GM12878 (cell line): ENCODE results near the gene APOO. TPM values are rescaled to one million over a fixed set of nuclear protein-coding genes. Genes with fewer than 3 reads are reported as not detected.

Experiments used
- ATAC-seq: fragments of 200-7000 bp; cut with Tn5 transposase; 3 replicates; pipeline ENCODE4 v1.9.1; 2020; ENCODE audit warnings: mild to moderate bottlenecking, moderate library complexity
- BruUV-seq: library from RNA; stranded (reverse); fragments of 400-500 nt; replicated peaks from 2 replicates; lab custom pipeline; 2021; lab: Mats Ljungman, UMichigan
- CTCF ChIA-PET: fragments of 300-600 bp; sonication (Branson Sonifier 250); formaldehyde crosslinking; extraction: SDS; loops from one replicate; lab custom pipeline; 2021; ENCODE audit warnings: inconsistent platforms; lab: Yijun Ruan, JAX
- POLR2A ChIA-PET: fragments of 350-600 bp; formaldehyde crosslinking; extraction: SDS; loops from one replicate; lab custom pipeline; 2021; ENCODE audit warnings: inconsistent platforms; lab: Charles Lee
- RAD21 ChIA-PET: fragments of 300-600 bp; sonication (Branson Sonifier 250); formaldehyde crosslinking; loops from one replicate; lab custom pipeline; 2023; ENCODE audit warnings: antibody characterized with exemption; ENCODE audit not compliant: unreplicated experiment; lab: Charles Lee
- SMC1A ChIA-PET: fragments of 300-600 bp; sonication (Branson Sonifier 250); formaldehyde crosslinking; loops from one replicate; lab custom pipeline; 2023; ENCODE audit not compliant: unreplicated experiment, uncharacterized antibody; lab: Charles Lee
- DNase-seq: peaks from one replicate; pipeline ENCODE4 v3.0.0-alpha.2; 2011; ENCODE audit warnings: low read depth, low spot score
- FAIRE-seq: peaks from 3 replicates; lab custom pipeline; 2011; peaks lifted over from hg19 to GRCh38; lab: Jason Lieb, UNC
- H2AFZ ChIP-seq: 2 replicates; pipeline ENCODE4 v1.6.0; 2011; ENCODE audit warnings: low read depth, low read length, control low read depth; ENCODE audit not compliant: control insufficient read depth
- H3K27ac ChIP-seq: 2 replicates; pipeline ENCODE4 v1.5.1; 2011; ENCODE audit warnings: control low read depth; ENCODE audit not compliant: control insufficient read depth, insufficient read depth
- H3K27me3 ChIP-seq, 2 experiments: replicated peaks in 1 of 2; 2 replicates each; pipeline versions ENCODE4 v1.6.0 to v1.6.1; 2011; ENCODE audit warnings: low read length in 1 of 2; ENCODE audit not compliant: control insufficient read depth in 2 of 2, insufficient read depth in 2 of 2
- H3K36me3 ChIP-seq, 2 experiments: 2 replicates each; pipeline ENCODE4 v1.5.1; 2011; ENCODE audit warnings: low read length in 1 of 2; ENCODE audit not compliant: control insufficient read depth in 2 of 2, insufficient read depth in 2 of 2
- H3K4me1 ChIP-seq: 2 replicates; pipeline ENCODE4 v1.6.1; 2011; ENCODE audit warnings: mild to moderate bottlenecking, low read length, moderate library complexity, mixed read lengths; ENCODE audit not compliant: control insufficient read depth, insufficient read depth
- H3K4me2 ChIP-seq: 2 replicates; pipeline ENCODE4 v1.6.0; 2011; ENCODE audit warnings: control low read depth; ENCODE audit not compliant: control insufficient read depth, insufficient read depth
- H3K4me3 ChIP-seq: fragments of 200-600 bp; sonication (generic); 2 replicates; pipeline ENCODE4 v1.5.1; 2016
- H3K79me2 ChIP-seq: 2 replicates; pipeline ENCODE4 v1.6.0; 2011; ENCODE audit warnings: low read length; ENCODE audit not compliant: control insufficient read depth, insufficient read depth
- H3K9ac ChIP-seq: 2 replicates; pipeline ENCODE4 v1.8.0; 2011; ENCODE audit warnings: low read length, control low read depth, mixed read lengths; ENCODE audit not compliant: control insufficient read depth, insufficient read depth
- H3K9me3 ChIP-seq: replicated peaks from 3 replicates; pipeline ENCODE4 v1.5.1; 2011; ENCODE audit warnings: mild to moderate bottlenecking, low read length; ENCODE audit not compliant: control insufficient read depth, insufficient read depth
- H4K20me1 ChIP-seq: 2 replicates; pipeline ENCODE4 v1.6.0; 2011; ENCODE audit not compliant: control insufficient read depth, insufficient read depth
- CHD4 ChIP-seq: fragments of 200-600 bp; sonication (generic); IDR thresholded peaks from 2 replicates; pipeline ENCODE4 v1.6.1; 2016; ENCODE audit warnings: mild to moderate bottlenecking
- EGR1 ChIP-seq, 2 experiments: IDR thresholded peaks; 1 replicate in 1 of 2; 2 replicates in 1 of 2; pipeline ENCODE4 v1.6.1; 2011 to 2012; ENCODE audit warnings: low read depth in 2 of 2, low read length in 2 of 2, borderline replicate concordance in 1 of 2, mild to moderate bottlenecking in 1 of 2, moderate library complexity in 1 of 2
- EP300 ChIP-seq, 2 experiments: fragments of 150-350 bp in 1 of 2; IDR thresholded peaks; 2 replicates each; pipeline ENCODE4 v1.6.1; 2011 to 2012; ENCODE audit warnings: low read depth in 2 of 2, low read length in 2 of 2, borderline replicate concordance in 1 of 2, improper control_type of control experiment in 1 of 2, inconsistent platforms in 1 of 2; ENCODE audit not compliant: control insufficient read depth in 1 of 2
- ETV6 ChIP-seq, 2 experiments: fragments of 450-650 bp in 1 of 2; IDR thresholded peaks in 1 of 2; conservative IDR thresholded peaks in 1 of 2; 2 replicates each; pipeline ENCODE4 v1.6.1; 2014; ENCODE audit warnings: antibody characterized with exemption in 1 of 2, borderline replicate concordance in 1 of 2, low read depth in 1 of 2, mild to moderate bottlenecking in 1 of 2, moderate library complexity in 1 of 2
- FOS ChIP-seq: IDR thresholded peaks from 3 replicates; pipeline ENCODE4 v1.6.1; 2011; ENCODE audit warnings: borderline replicate concordance; ENCODE audit not compliant: insufficient read length; ENCODE audit errors: extremely low read depth
- MTA2 ChIP-seq: fragments of 450-650 bp; IDR thresholded peaks from 2 replicates; pipeline ENCODE4 v1.6.1; 2016; ENCODE audit warnings: low read depth, mild to moderate bottlenecking, moderate library complexity
- POLR2A ChIP-seq: IDR thresholded peaks from 2 replicates; pipeline ENCODE4 v1.6.1; 2011; ENCODE audit warnings: low read depth, mild to moderate bottlenecking, low read length
- POU2F2 ChIP-seq: IDR thresholded peaks from 3 replicates; pipeline ENCODE4 v1.6.1; 2011; ENCODE audit warnings: low read depth, mild to moderate bottlenecking, low read length, borderline replicate concordance
- RB1 ChIP-seq: fragments of 450-650 bp; formaldehyde crosslinking; IDR thresholded peaks from 2 replicates; pipeline ENCODE4 v1.6.1; 2017; ENCODE audit warnings: mild to moderate bottlenecking, borderline replicate concordance
- SRF ChIP-seq, 2 experiments: IDR thresholded peaks; 2 replicates each; pipeline ENCODE4 v1.6.1; 2011; ENCODE audit warnings: low read depth in 2 of 2, low read length in 2 of 2, mild to moderate bottlenecking in 1 of 2, moderate library complexity in 1 of 2
- TBL1XR1 ChIP-seq: IDR thresholded peaks from 2 replicates; pipeline ENCODE4 v1.6.1; 2012; ENCODE audit warnings: low read depth, low read length, improper control_type of control experiment
- WRNIP1 ChIP-seq: IDR thresholded peaks from 2 replicates; pipeline ENCODE4 v1.6.1; 2011; ENCODE audit warnings: low read depth, low read length, improper control_type of control experiment, borderline replicate concordance
- ZBED1 ChIP-seq: IDR thresholded peaks from 2 replicates; pipeline ENCODE4 v1.6.1; 2016; ENCODE audit warnings: borderline replicate concordance
- ZSCAN29 ChIP-seq: fragments of 450-650 bp; IDR thresholded peaks from 2 replicates; pipeline ENCODE4 v1.6.1; 2017; ENCODE audit warnings: mild to moderate bottlenecking, moderate library complexity
- WGBS: methylation state at CpG from one replicate; pipeline ENCODE4 v1.1.6; 2016; ENCODE audit warnings: low lambda C conversion rate; ENCODE audit not compliant: insufficient replicate concordance, insufficient coverage; ENCODE audit errors: missing lambda C conversion rate; 5-methylcytosine and 5-hydroxymethylcytosine counted together
- in situ Hi-C: fragments of 300-500 bp; cut with MboI; formaldehyde crosslinking; loops from 9 replicates; pipeline ENCODE4 v1.14.3; 2018; ENCODE audit warnings: mixed read lengths
- intact Hi-C: fragments of 100-400 bp; cut with micrococcal nuclease; formaldehyde crosslinking; loops from one replicate; pipeline ENCODE4 v1.14.2; 2022; ENCODE audit not compliant: unreplicated experiment
- polyA plus RNA-seq, 11 experiments: library from polyadenylated mRNA; depleted of rRNA in 4 of 11; unstranded in 6 of 11; stranded (reverse) in 5 of 11; fragments of >200 nt; fragmentation: Nextera tagmentation in 4 of 11; fragmentation: Illumina TruSeq in 1 of 11; extraction: Ambion mirVana in 4 of 11; extraction: Trizol in 1 of 11; gene quantifications; 1 replicate in 1 of 11; 2 replicates in 10 of 11; pipeline versions ENCODE4 v1.2.1 to v1.2.3, GENCODE V29; 2011 to 2016; ENCODE audit warnings: inconsistent platforms in 2 of 11, missing spikeins in 2 of 11, low read depth in 1 of 11
- total RNA-seq, 4 experiments: library from RNA; depleted of rRNA in 3 of 4; stranded (reverse); fragments of >200 nt in 3 of 4; fragmentation: Illumina TruSeq in 1 of 4; extraction: Trizol in 1 of 4; gene quantifications; 2 replicates each; pipeline versions ENCODE4 v1.2.1 to v1.2.3, GENCODE V29; 2013 to 2021
- TF ChIP-seq, protein P1 (sequence below): IDR thresholded peaks from 2 replicates; pipeline ENCODE4 v1.6.1; 2011; ENCODE audit warnings: mild to moderate bottlenecking, low read depth, low read length, moderate library complexity; ENCODE audit not compliant: insufficient replicate concordance

APOO gene
- total and polyA plus RNA-seq, 10 of the 15 experiments (the other 5 are each of a cell fraction or from before 2014, with no cell fraction given): 20.7 to 68.7 (median 35.5) TPM

DNA sequence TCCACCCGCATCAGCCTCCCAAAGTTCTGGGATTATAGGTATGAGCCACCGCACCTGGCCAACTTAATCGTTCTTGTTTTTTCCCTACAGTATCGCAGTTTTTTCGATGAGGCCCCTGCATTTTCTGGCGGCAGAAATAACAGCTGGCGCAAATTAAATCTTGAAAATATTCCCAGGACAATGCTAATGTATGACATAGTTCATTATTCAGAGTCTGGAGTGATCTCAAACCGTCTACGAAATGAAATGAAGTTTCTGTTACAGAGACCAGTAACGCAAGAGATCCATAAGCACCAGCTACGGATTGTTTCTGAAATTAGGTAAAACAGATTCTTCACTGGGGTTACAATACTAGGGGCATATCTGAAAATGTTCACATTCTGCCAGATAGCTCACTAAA lies 27.4 kb upstream of the APOO start:
- Histone ChIP-seq H3K27ac (no peak overlapping the region), H3K4me3 (no peak overlapping the region), H4K20me1 (no peaks in the 10 kb centered on the region), H3K79me2 (no peaks in the 10 kb centered on the region), H3K36me3 (no peaks in the 10 kb centered on the region), H3K27me3 (no peaks in the 10 kb centered on the region), H3K9me3 (no peaks in the 10 kb centered on the region), H3K9ac (no peak overlapping the region), H2AFZ (no peak overlapping the region), H3K4me1 (no peaks in the 10 kb centered on the region; the same call in 1 of the 2 replicates), H3K4me2 (no peak overlapping the region)
- no peak for ATAC-seq
- ChIA-PET POLR2A (interaction anchor here (0.7 kb wide), 1 partner anchor 76 kb away, joined by 4 read pairs; no protein-coding TSS in a partner anchor), RAD21 (no interaction called here), CTCF (no interaction called here), SMC1A (no interaction called here)
- BruUV-seq: no TSS peak
- TF ChIP-seq POLR2A (no peak), FOS (no peak), ZBED1 (no peak), SRF (IDR thresholded peaks at IDR 0.05; ENCODE audit: low read depth in 2 of 2, low read length in 2 of 2) (no peak), MTA2 (no peak), TBL1XR1 (no peak), CHD4 (no peak), EGR1 (IDR thresholded peaks at IDR 0.05; ENCODE audit: borderline replicate concordance in 1 of 2, low read depth in 2 of 2, low read length in 2 of 2) (no peak), POU2F2 (no peak), EP300 (IDR thresholded peaks at IDR 0.05; ENCODE audit: borderline replicate concordance in 1 of 2, control insufficient read depth in 1 of 2, low read depth in 2 of 2, low read length in 2 of 2) (no peak), ETV6 (conservative IDR thresholded peaks at IDR 0.05 in 1 of 2, IDR thresholded peaks at IDR 0.05 in 1 of 2; ENCODE audit: borderline replicate concordance in 1 of 2, low read depth in 1 of 2) (no peak), WRNIP1 (no peak), RB1 (no peak), ZSCAN29 (no peak)
- TF ChIP-seq, protein P1, sequence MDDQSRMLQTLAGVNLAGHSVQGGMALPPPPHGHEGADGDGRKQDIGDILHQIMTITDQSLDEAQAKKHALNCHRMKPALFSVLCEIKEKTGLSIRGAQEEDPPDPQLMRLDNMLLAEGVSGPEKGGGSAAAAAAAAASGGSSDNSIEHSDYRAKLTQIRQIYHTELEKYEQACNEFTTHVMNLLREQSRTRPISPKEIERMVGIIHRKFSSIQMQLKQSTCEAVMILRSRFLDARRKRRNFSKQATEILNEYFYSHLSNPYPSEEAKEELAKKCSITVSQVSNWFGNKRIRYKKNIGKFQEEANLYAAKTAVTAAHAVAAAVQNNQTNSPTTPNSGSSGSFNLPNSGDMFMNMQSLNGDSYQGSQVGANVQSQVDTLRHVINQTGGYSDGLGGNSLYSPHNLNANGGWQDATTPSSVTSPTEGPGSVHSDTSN: no peak
- DNase-seq: no peak
- no peak for FAIRE-seq
- in situ Hi-C loops (no loop called here), intact Hi-C loops (no loop called here)
- 84% methylated on average over 11 of the region's 11 CpGs for WGBS
